Measurements from ENCODE around the gene HDAC9.

Gene HDAC9

DNA sequence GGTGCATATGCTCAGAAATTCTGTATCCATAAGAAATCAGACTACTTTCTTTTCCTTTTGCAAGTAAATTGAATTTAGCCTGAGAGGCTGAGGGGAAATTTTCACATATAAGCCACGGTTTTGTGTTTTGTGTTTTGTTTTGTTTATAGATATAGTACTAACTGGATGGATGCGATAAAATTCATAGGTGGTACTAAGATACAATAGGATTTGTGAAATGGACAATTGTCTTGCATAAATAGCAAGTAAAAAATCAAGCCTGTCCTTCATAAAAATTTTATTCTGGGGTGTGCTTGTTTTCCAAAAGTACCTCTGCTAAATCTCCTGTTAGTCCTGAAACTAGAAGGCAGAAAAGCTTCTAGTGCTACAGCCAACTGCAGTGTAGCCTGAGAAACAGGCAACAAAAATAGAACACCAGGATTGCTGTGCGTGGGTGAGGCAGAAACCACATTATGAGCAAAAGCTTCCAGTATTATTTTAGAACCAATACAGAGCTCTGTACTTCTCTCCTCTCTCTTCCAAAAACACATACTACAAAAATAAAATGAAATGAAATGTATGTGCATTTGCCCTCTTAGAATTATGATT is 634 bp upstream of the HDAC9 start:
- no peak for DNase-seq (ENCODE audit: low read depth)

DNA sequence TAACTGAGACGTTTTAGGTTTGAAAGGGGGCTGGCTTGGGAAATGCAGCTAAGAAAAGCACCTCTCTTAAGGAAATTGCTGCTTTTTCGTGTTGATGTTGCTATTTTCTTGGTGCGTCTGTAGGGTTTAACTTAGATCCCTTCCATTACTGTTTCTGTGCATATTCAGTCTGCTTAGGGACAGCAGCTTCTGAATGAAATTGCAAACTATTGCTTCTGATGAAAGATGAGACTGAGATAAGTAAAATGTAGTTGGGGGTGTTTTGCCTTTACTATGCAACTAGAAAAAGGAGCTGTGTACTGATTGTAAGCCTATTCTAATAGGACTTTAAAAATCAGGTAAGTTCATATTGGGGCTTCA is 772 bp downstream of the HDAC9 start:
- DNase-seq (ENCODE audit: low read depth), result no peak

DNA sequence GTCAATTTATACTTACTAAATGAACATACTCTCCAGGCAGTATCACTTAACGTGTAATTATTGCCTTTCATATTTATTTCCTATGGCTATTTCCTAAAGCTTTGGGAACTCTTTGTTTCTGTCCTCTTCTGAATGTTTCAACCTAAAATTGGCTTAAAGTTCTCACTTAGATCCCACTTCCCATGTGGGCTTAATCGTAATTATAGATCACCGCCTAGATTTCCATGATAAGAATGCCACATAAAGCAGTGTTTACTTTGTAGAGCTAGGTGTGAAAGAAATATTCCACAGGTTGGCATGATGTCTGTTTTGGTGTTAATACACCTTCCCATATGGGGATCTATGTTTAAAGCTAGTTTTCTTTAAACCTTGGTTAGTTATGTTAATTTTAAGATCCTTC is 1.5 kb downstream of the HDAC9 start:
- DNase-seq (ENCODE audit: low read depth), result no peak

DNA sequence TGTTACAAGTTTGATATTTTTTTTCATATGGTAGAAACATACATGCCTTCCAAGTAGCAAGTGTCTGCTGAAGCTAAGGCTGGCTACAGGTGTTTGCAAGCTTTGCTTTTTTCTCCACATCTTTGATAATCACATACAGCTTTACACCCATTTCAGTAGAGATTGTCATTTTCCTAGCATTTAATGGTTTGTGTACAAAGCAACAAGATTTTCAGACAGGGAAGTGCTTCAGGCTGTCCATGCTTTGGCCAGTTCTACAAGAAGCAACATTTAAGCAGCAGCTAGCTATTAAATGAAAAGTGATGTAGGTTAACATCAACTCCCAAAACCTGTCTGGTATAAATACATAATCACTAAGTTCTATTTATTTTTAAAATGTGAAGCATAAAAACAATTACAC is 2.3 kb downstream of the HDAC9 start:
- DNase-seq (ENCODE audit: low read depth), result no peak

GRCh38 chr7:18498341-18498740 is 2.8 kb downstream of the HDAC9 start:
- no peak for DNase-seq (ENCODE audit: low read depth)

- DNase-seq (ENCODE audit: low read depth), result no peak
These were observed 4.0 kb downstream of the HDAC9 start for GRCh38 chr7:18499407-18500177.

DNA sequence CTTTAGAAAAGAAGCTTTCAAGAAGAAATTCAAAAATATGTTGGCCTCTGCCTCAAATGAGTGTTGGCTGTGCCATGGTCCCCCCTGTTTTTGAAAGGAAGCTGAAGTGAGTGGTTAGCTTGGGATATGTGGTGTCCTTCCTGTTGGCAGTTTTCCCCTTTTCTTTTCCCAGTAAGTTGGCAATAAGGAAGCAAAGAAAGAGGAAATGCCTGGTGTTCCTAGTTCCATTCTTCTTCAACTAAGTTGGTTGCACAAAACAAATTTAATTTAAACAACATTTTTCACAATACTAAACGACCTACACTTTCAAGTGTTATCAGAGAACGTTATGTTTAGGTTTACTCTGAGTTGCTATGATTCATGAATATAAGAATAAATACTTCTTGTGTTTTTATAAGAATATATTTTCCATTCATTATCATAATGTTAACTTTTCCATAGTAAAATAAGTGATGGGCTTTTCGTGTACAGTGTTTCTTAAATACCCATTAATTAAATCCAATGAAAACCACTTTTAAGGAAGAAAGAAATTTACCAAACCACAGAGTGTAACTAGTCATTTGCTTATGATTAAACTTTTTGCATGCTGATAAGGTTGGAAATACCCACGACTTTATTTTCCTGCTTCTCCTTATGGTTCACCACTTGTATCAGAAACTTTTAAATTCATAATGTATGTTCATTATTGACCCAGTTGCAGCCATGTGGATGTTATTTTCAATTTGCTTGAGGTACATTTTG is 7.7 kb downstream of the HDAC9 start:
- DNase-seq (ENCODE audit: low read depth), result no peak

- DNase-seq (ENCODE audit: low read depth), result no peak
These were observed 9.4 kb downstream of the HDAC9 start for GRCh38 chr7:18504965-18505364.

DNA sequence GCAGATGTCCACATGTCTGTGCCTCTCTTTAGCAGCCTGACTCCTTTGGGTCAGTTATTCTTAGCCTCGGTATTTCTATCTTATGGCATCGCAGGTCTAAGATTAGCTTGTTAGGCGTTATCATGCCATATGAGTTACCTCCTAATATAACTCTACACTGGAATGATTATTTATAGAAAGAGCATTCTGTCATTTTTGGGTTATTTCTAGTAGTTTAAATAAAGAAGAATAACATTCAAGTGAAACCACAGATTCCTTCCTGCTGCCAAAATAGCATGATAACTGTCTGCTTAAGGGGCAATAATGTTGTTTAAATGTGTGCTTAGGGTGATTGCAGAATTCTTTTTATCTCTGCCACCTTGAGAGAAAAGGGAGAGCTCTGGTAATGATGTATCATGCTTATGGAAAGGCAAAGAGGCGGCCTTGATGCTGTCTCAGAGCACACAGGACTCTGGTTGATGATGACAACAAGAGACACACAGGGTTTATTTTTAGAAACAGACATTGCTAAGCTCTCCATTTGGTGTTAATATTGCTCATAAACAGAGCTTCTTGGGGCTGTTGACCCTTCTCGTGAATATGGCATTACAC is 10.4 kb downstream of the HDAC9 start:
- DNase-seq (ENCODE audit: low read depth), result no peak

GRCh38 chr7:18508443-18509427 is 13.2 kb downstream of the HDAC9 start:
- no peak for DNase-seq (ENCODE audit: low read depth)

DNA sequence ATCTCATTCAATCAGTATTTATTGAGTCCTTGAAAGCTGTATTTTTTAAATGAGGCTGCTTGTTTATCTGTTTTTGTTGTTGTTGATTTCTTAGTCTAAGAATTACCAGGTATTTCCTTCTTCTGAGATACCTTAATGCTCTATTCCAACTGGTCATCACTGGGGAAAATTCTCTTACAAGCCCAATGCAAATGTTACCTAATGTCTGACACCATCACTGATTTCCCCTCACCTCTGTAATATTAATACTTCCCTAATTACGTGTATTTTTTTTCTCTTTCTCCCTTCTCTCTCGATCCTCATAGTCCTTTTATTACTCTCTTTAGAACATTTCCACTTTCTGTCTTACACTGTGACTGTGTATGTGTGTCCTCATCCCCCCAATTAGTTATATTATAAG is 13.9 kb downstream of the HDAC9 start:
- no peak for DNase-seq (ENCODE audit: low read depth)

GRCh38 chr7:18511351-18512140 is 16.0 kb downstream of the HDAC9 start:
- no peak for DNase-seq (ENCODE audit: low read depth)

- DNase-seq (ENCODE audit: low read depth), result no peak
These were observed 17.8 kb downstream of the HDAC9 start for GRCh38 chr7:18513343-18513742.

DNA sequence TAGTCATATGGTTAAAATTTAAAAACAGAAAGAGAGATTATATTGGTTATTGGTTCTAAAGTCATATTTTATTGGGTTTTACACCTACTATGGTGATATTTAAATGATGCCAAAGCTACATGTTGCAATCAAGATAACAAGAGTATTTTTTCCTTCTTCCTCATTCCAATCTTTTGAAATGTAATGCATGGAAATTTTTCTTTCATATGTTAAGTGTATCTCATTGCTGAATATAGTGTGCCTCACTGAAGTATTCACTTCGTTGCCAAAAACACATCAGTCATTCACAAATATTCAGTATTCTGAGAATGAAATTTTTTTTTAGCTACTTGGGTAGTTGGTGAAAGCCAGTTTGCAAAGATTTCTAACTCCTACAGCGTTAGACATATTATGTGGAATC is 19.5 kb downstream of the HDAC9 start:
- no peak for DNase-seq (ENCODE audit: low read depth)

- DNase-seq (ENCODE audit: low read depth), result no peak
These were observed 22.1 kb downstream of the HDAC9 start for GRCh38 chr7:18517646-18518045.

GRCh38 chr7:18518555-18518954 is 23.0 kb downstream of the HDAC9 start:
- no peak for DNase-seq (ENCODE audit: low read depth)

- no peak for DNase-seq (ENCODE audit: low read depth)
These were observed 25.1 kb downstream of the HDAC9 start for GRCh38 chr7:18520450-18521235.

GRCh38 chr7:18521236-18521589 is 25.7 kb downstream of the HDAC9 start:
- DNase-seq (ENCODE audit: low read depth), result no peak

DNA sequence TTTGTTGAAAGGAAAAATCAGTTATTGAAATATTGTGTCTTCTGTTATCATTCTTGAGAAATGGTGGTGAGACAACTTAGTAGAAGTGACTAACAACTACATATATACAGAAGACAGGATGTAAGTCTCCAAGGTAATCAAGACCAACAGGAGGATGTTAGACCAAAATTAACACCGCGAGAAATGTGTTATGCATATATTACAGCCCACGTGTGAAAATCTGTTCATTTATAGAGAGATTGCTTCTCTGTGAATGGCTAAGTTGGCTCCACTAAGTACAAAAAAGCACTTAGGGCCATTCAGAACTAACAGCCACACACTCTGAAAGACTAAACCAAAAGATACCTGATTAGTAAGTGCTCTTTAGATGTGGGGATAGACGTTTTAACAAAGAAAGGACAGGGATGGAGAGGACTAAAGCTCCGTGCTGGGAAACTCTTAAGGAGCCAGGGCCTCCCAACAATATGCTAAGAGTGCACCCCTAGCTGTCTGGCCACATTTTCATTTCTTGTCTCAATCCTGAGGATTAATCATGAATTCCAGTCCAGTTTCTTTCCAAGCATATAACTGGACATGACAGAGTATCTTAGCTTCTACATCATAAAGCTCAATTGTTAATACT is 26.5 kb downstream of the HDAC9 start:
- DNase-seq (ENCODE audit: low read depth), result no peak

DNA sequence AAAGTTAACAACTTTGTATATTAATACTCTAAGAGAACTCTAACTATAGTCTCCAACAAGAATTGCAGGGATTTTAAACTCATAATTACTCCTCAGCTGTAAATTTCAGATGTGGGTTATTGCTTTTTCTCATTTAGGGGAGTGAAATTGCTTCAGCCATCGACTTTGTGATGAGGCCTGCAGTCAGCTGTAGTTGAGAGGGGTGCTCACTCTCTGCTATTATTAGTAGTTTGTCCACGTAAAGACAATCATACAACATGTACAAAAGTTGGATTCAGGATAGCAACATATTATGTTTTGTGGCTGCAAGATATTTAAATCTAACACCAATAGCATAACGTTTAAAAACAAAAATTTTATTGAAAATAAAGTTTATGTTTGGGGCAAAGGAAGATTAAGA is 28.7 kb downstream of the HDAC9 start:
- DNase-seq (ENCODE audit: low read depth), result no peak
